ENCODE measurements around the gene GDF10. TPM values are rescaled to one million over a fixed set of nuclear protein-coding genes. Genes with fewer than 3 reads are reported as not detected.

The GDF10 gene
- total RNA-seq, 1 donor from 2014 or later, result 0.67 TPM

DNA sequence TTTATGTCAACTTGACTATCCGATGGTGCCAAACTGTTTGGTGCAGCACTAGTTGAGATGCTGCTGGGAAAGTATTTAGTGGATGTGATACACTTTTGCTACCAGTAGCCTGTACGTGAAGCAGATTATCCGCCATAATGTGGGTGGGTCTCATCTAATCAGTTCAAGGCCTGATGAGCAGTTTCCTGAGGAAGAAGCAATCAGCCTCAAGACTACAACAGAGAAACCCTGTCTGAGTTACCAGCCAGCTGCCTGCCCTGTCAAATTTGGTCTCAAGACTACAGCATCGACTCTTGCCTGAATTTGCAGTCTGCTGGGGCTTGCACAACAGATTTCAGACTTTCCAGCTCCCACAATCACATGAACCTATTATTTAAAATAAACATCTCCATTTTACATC is 37.3 kb downstream of the GDF10 start:
- Mint-ChIP-seq H3K36me3 (ENCODE audit: low read depth) (no peaks in the 10 kb centered on the region), H3K27ac (ENCODE audit: unreplicated experiment) (no peak overlapping the region), H3K9me3 (ENCODE audit: low read depth) (no peaks in the 10 kb centered on the region), H3K4me3 (ENCODE audit: unreplicated experiment) (no peak overlapping the region), H3K4me1 (ENCODE audit: low read depth) (no peaks in the 10 kb centered on the region), H3K27me3 (ENCODE audit: low read depth) (peaks cover 34% of the 10 kb centered on the region)
- TF ChIP-seq, protein P1, sequence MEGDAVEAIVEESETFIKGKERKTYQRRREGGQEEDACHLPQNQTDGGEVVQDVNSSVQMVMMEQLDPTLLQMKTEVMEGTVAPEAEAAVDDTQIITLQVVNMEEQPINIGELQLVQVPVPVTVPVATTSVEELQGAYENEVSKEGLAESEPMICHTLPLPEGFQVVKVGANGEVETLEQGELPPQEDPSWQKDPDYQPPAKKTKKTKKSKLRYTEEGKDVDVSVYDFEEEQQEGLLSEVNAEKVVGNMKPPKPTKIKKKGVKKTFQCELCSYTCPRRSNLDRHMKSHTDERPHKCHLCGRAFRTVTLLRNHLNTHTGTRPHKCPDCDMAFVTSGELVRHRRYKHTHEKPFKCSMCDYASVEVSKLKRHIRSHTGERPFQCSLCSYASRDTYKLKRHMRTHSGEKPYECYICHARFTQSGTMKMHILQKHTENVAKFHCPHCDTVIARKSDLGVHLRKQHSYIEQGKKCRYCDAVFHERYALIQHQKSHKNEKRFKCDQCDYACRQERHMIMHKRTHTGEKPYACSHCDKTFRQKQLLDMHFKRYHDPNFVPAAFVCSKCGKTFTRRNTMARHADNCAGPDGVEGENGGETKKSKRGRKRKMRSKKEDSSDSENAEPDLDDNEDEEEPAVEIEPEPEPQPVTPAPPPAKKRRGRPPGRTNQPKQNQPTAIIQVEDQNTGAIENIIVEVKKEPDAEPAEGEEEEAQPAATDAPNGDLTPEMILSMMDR (IDR thresholded peaks at IDR 0.05), result no peak
- DNase-seq (ENCODE audit: low spot score), result no peak

DNA sequence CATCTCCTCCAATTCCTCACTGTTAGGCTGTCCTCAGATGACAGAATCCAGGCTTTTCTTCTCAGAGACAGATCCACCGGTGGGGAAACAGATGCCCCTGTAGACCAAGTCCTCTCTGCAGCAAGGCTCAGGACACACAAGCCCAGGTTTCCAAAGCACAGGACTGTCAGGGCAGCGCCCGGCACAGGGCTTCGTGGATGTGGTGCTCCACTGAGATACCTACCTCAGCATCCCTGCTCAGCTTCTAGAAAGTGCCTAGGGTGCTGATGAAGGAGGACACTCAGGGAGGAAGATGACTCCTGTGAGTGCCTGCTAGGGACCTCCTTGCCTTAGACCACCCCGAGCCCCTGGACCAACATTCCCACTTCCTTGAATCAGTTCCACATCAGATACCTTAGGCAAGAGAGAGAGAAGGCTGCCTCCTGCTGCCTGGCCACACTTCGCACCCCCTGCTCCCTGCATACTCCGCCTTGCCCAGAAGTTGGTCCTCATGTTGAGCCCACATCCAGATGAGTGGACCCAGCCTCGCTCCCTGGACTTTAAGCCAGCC is 39.3 kb downstream of the GDF10 start:
- Mint-ChIP-seq H3K9me3 (ENCODE audit: low read depth) (no peaks in the 10 kb centered on the region), H3K4me3 (ENCODE audit: unreplicated experiment) (no peak overlapping the region), H3K36me3 (ENCODE audit: low read depth) (no peaks in the 10 kb centered on the region), H3K27ac (ENCODE audit: unreplicated experiment) (no peak overlapping the region), H3K4me1 (ENCODE audit: low read depth) (no peaks in the 10 kb centered on the region), H3K27me3 (ENCODE audit: low read depth) (peaks cover 26% of the 10 kb centered on the region)
- TF ChIP-seq, protein P1 (IDR thresholded peaks at IDR 0.05), result no peak
- DNase-seq (ENCODE audit: low spot score), result peak; percentile 52

DNA sequence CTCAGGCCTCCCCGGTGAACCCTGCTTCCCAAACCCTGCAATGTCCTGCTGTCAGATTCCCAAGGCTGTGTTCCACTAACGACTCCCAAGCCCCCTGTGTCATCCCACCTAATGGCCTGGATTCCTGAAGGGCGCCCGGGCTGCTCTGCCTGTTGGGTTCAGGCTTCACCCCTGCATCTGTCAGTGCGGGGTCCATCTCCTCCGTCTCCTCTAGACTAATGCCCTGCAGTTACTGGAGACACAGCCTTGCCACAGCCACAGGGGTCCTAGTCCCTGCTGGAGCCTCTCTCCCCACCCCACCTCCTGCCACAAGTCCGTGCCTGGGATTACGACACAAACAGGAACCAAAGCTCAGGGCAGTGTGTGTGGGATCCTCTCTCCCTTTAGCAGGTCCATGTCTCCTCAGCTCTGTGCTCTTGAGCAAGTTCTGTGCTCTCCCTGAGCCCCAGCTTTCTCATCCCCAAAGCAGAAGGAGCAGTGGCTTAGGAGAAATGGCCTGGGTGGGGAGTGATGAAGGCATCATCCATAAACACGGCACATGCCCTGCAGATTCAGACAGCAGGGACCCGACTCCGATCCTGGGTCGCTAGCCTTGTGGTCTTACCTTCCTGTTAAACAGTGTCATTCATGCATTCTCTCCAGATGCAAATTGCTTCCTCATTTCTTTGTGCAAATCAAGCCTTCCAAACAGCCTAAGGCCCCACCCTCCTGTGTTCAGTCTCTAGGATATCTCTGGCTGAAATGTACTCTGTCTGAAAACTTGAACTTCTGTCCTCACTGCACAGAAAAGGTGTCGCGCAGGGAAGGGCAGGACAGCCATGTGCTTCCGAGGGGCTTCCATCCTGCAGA is 40.0 kb downstream of the GDF10 start:
- Mint-ChIP-seq H3K4me1 (ENCODE audit: low read depth) (no peaks in the 10 kb centered on the region), H3K27me3 (ENCODE audit: low read depth) (peaks cover 22% of the 10 kb centered on the region), H3K27ac (ENCODE audit: unreplicated experiment) (no peak overlapping the region), H3K9me3 (ENCODE audit: low read depth) (no peaks in the 10 kb centered on the region), H3K4me3 (ENCODE audit: unreplicated experiment) (no peak overlapping the region), H3K36me3 (ENCODE audit: low read depth) (no peaks in the 10 kb centered on the region)
- TF ChIP-seq, protein P1 (IDR thresholded peaks at IDR 0.05), result no peak
- DNase-seq (ENCODE audit: low spot score), result peak; percentile 72

DNA sequence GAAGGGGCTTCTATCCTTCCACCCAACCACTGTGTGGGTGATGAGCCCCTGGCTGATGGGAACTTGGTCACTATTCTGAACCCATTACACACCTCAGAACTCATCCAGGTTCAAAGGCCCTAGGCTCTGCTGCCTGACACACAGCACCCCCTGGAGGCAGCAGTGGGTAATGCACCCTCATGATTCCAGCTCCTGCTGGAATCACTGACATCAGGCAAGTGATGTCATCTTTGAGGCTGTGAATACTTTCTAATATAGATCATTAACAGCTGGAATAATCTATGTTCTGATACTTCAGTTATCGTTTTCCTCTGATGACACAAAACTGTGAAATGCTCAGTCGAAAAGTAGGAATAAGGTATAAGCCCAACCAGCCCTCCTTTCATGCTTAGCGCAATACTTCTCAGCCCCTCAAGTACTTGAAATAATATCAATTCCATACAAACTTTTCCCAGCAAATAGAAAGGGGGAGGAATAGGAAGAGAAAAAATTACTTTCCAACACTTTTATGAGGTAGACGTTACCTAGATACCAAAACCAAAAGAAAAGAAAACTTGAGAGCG is 40.7 kb downstream of the GDF10 start:
- peak; percentile 35 for DNase-seq (ENCODE audit: low spot score)
- no peaks in the 10 kb centered on the region for H3K9me3 Mint-ChIP-seq (ENCODE audit: low read depth)
- H3K36me3 Mint-ChIP-seq (ENCODE audit: low read depth), result no peaks in the 10 kb centered on the region
- no peak overlapping the region for H3K4me3 Mint-ChIP-seq (ENCODE audit: unreplicated experiment)
- H3K27me3 Mint-ChIP-seq (ENCODE audit: low read depth), result peaks cover 24% of the 10 kb centered on the region
- H3K27ac Mint-ChIP-seq (ENCODE audit: unreplicated experiment), result no peak overlapping the region
- TF ChIP-seq, protein P1 (IDR thresholded peaks at IDR 0.05), result peak; percentile 95
- no peaks in the 10 kb centered on the region for H3K4me1 Mint-ChIP-seq (ENCODE audit: low read depth)

DNA sequence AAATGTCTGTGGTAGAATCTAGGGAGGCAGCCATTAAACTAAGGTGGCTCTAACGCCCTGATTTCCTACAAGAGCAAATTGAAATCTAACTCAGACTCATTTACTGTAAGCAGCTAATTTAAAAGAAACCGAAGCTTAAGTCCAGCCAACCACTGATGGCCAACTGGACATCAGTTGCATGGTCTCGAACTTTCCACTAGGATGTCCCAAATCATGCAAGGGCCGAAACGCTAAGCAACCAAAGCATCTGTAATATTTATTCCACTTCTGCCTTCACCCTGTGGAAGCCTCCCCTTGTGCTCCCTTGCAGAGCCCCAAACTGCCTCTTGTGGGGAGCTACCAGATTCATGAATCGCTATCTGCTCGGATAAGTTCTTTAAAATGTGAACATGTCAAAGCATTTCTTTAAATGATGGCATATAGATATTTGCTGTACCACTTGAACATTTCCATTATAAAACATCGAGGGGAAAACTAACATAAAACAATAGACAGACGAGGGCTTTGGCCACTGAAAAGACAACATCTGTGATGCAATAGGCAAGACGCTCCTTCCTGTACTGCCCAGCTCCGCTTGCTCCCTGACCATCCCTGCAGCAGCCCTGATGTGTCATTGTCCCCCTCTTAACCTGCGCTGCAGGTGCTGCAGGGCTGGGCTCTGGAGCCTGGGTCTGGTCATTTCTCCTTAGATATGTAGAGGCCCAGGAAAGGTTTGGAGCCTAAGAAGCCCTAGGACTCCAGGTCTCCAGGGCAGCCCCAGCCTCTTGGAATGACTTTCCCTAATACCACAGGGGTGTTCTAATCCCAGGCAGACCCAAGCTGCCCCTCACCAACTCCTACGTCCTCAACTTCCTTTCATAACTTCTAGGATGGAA is 45.2 kb downstream of the GDF10 start:
- no peaks in the 10 kb centered on the region for H3K4me1 Mint-ChIP-seq (ENCODE audit: low read depth)

More for the DNA sequence above, 45.2 kb downstream of the GDF10 start:
- no peak overlapping the region for H3K27ac Mint-ChIP-seq (ENCODE audit: unreplicated experiment)
- peak; percentile 32 for DNase-seq (ENCODE audit: low spot score)
- peaks cover 8% of the 10 kb centered on the region for H3K27me3 Mint-ChIP-seq (ENCODE audit: low read depth)
- no peaks in the 10 kb centered on the region for H3K36me3 Mint-ChIP-seq (ENCODE audit: low read depth)
- TF ChIP-seq, protein P1 (IDR thresholded peaks at IDR 0.05), result no peak
- H3K9me3 Mint-ChIP-seq (ENCODE audit: low read depth), result no peaks in the 10 kb centered on the region
- no peak overlapping the region for H3K4me3 Mint-ChIP-seq (ENCODE audit: unreplicated experiment)

Data from chondrocyte (in vitro differentiated cells).